KMS-11 (cell line): ENCODE results near the gene TLR6.

Experiments used
- H2AFZ ChIP-seq: fragments of 200-600 bp; sonication (generic); 2 replicates; pipeline ENCODE4 v1.6.1; 2016; ENCODE audit warnings: antibody characterized with exemption, mixed run types, low read depth
- H3K27ac ChIP-seq: fragments of 200-600 bp; sonication (generic); 2 replicates; pipeline ENCODE4 v1.6.1; 2016; ENCODE audit warnings: mild to moderate bottlenecking, mixed run types
- H3K27me3 ChIP-seq: fragments of 200-600 bp; sonication (generic); 2 replicates; pipeline ENCODE4 v1.6.1; 2017; ENCODE audit warnings: mild to moderate bottlenecking, low read depth, mixed run types, moderate library complexity; ENCODE audit not compliant: insufficient read depth
- H3K36me3 ChIP-seq: fragments of 200-600 bp; sonication (generic); 2 replicates; pipeline ENCODE4 v1.6.1; 2017; ENCODE audit warnings: mild to moderate bottlenecking, mixed run types; ENCODE audit not compliant: insufficient read depth
- H3K4me1 ChIP-seq: fragments of 200-600 bp; sonication (generic); 2 replicates; pipeline ENCODE4 v1.6.1; 2016; ENCODE audit warnings: mild to moderate bottlenecking, low read depth, mixed run types; ENCODE audit not compliant: poor library complexity, severe bottlenecking
- H3K4me2 ChIP-seq: fragments of 200-600 bp; sonication (generic); 2 replicates; pipeline ENCODE4 v1.7.0; 2016; ENCODE audit warnings: mild to moderate bottlenecking, mixed run types
- H3K4me3 ChIP-seq: fragments of 200-600 bp; sonication (generic); IDR thresholded peaks from 2 replicates; pipeline ENCODE4 v1.6.1; 2017; ENCODE audit warnings: low read depth, low read length, mixed read lengths; ENCODE audit not compliant: insufficient read depth
- H3K79me2 ChIP-seq: fragments of 200-600 bp; sonication (generic); 2 replicates; pipeline ENCODE4 v1.6.1; 2016; ENCODE audit warnings: low read depth, mixed run types; ENCODE audit not compliant: insufficient read depth
- H3K9ac ChIP-seq: fragments of 200-600 bp; sonication (generic); 2 replicates; pipeline ENCODE4 v1.6.1; 2016; ENCODE audit warnings: mild to moderate bottlenecking, mixed run types
- H4K20me1 ChIP-seq: fragments of 200-600 bp; sonication (generic); 2 replicates; pipeline ENCODE4 v1.6.1; 2016; ENCODE audit warnings: mild to moderate bottlenecking, mixed run types; ENCODE audit not compliant: insufficient read depth
- TF ChIP-seq, protein P1 (sequence below): fragments of 200-600 bp; sonication (generic); conservative IDR thresholded peaks from 2 replicates; pipeline ENCODE4 v1.6.1; 2017; ENCODE audit warnings: low read depth, mild to moderate bottlenecking, antibody characterized with exemption, low read length, moderate library complexity, mixed read lengths

TLR6 gene

DNA sequence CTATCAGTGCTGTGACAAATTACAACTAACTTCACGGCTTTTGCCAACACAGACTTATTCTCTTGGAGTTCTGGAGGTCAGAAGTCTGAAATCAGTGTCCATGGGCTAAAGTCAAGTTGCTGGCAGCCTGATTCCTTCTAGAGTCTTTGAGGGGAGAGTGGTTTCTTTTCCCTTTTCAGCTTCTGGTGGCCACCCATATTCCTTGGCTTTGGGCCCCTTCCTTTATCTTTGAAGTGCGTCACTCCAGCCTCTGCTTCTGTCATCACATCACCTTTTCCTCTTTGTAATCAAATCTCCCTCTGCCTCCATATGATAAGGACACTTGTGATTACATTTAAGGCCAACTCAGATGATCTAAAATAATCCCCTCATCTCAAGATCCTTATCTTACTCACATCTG, 20.0 kb upstream of the TLR6 start:
- no peaks in the 10 kb centered on the region for H3K79me2 ChIP-seq

DNA sequence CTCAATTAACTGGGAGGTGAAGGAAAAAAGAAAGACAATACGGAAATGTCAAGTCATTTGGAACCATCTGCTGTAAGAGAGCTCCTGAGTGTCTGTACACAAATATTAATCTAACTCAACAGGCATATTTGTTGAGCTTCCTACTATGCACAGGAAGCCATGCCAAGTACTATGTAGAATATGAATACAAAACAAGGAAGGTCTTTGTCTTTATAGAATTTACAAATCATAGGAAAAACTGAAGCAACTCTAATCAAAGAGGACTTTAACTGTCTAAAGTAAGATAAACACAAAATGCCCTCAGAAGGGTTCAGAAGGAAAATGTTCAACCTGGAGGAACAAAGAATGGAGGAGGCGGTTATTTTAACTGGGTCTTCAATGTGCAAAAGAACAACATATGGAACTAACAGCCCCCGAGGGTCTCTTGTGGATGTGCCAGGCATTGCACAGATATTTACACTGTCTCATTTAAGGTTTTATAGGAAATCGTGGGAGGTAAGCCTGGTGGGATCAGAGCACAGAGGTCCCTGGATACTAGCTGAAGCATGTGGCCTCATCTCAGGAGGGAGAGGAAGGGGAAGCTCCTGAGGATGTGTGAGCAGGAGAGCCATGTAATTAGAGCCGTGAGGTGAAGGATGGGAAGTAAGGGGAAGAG, 16.8 kb upstream of the TLR6 start:
- no peak overlapping the region for H2AFZ ChIP-seq
- H4K20me1 ChIP-seq: no peaks in the 10 kb centered on the region
- H3K4me2 ChIP-seq: no peak overlapping the region
- no peak overlapping the region for H3K4me3 ChIP-seq
- H3K27me3 ChIP-seq: no peaks in the 10 kb centered on the region
- H3K27ac ChIP-seq: no peak overlapping the region
- no peaks in the 10 kb centered on the region for H3K36me3 ChIP-seq
- H3K4me1 ChIP-seq: no peaks in the 10 kb centered on the region
- TF ChIP-seq, protein P1, sequence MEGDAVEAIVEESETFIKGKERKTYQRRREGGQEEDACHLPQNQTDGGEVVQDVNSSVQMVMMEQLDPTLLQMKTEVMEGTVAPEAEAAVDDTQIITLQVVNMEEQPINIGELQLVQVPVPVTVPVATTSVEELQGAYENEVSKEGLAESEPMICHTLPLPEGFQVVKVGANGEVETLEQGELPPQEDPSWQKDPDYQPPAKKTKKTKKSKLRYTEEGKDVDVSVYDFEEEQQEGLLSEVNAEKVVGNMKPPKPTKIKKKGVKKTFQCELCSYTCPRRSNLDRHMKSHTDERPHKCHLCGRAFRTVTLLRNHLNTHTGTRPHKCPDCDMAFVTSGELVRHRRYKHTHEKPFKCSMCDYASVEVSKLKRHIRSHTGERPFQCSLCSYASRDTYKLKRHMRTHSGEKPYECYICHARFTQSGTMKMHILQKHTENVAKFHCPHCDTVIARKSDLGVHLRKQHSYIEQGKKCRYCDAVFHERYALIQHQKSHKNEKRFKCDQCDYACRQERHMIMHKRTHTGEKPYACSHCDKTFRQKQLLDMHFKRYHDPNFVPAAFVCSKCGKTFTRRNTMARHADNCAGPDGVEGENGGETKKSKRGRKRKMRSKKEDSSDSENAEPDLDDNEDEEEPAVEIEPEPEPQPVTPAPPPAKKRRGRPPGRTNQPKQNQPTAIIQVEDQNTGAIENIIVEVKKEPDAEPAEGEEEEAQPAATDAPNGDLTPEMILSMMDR: no peak
- H3K79me2 ChIP-seq: no peaks in the 10 kb centered on the region
- H3K9ac ChIP-seq: no peak overlapping the region

More for the DNA sequence above, 20.0 kb upstream of the TLR6 start:
- H3K4me1 ChIP-seq: no peaks in the 10 kb centered on the region
- no peaks in the 10 kb centered on the region for H3K36me3 ChIP-seq
- H2AFZ ChIP-seq: no peak overlapping the region
- H4K20me1 ChIP-seq: no peaks in the 10 kb centered on the region
- H3K4me3 ChIP-seq: no peak overlapping the region
- H3K9ac ChIP-seq: no peak overlapping the region
- H3K4me2 ChIP-seq: no peak overlapping the region
- TF ChIP-seq, protein P1: no peak
- H3K27me3 ChIP-seq: no peaks in the 10 kb centered on the region
- no peak overlapping the region for H3K27ac ChIP-seq

DNA sequence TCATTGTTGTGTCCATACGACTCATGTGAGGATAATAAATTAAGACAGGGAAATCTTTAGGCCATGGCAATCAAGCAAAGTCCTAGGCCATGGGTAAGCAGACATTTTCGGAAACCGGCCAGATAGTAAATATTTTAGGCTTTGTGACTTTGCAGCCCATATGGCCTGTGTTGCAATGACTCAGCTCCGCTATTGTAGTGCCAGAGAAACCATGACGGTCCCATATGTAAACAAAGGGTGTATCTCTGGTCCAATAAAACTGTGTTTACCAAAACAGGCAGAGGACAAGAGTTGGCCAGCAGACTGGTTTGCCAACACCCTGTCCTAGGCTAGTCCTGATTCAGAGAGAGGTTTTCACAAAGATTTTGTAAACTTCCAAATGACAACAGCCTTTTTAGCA, 16.0 kb upstream of the TLR6 start:
- Histone ChIP-seq H3K4me2 (no peak overlapping the region), H3K27ac (no peak overlapping the region), H3K4me1 (no peaks in the 10 kb centered on the region), H4K20me1 (no peaks in the 10 kb centered on the region), H3K36me3 (no peaks in the 10 kb centered on the region), H2AFZ (no peak overlapping the region), H3K79me2 (no peaks in the 10 kb centered on the region), H3K4me3 (no peak overlapping the region), H3K9ac (no peak overlapping the region), H3K27me3 (no peaks in the 10 kb centered on the region)
- TF ChIP-seq, protein P1: no peak

DNA sequence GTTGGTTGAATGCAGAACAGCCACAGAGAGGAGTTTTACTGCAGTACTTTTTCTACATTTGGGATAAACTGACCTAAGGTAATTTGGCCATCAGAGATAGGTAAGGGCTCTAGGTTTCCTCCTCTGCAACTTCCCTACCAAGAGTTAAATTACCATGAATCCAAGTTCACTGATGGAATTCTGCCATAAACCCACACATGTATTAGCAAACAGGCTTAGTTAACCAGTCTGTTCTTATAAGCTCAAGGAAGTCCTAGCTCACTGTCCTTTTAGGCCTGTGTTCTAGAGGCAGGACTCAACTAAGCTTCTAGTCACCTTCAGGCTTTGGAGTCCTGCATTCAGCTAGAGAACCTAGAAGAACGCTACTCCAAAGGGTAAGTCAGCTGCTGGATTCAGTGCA, 15.0 kb upstream of the TLR6 start:
- H4K20me1 ChIP-seq: no peaks in the 10 kb centered on the region
- H3K4me3 ChIP-seq: no peak overlapping the region
- H2AFZ ChIP-seq: no peak overlapping the region
- no peaks in the 10 kb centered on the region for H3K79me2 ChIP-seq
- H3K27me3 ChIP-seq: no peaks in the 10 kb centered on the region
- no peak overlapping the region for H3K4me2 ChIP-seq
- no peaks in the 10 kb centered on the region for H3K36me3 ChIP-seq
- TF ChIP-seq, protein P1: no peak
- no peaks in the 10 kb centered on the region for H3K4me1 ChIP-seq
- no peak overlapping the region for H3K27ac ChIP-seq
- no peak overlapping the region for H3K9ac ChIP-seq
